ENCODE measurements around the gene CCR1. TPM values are rescaled to one million over a fixed set of nuclear protein-coding genes. Genes with fewer than 3 reads are reported as not detected.

Gene CCR1
- total RNA-seq: 3.2 TPM

GRCh38 chr3:46208167-46208704 is at the start of gene CCR1:
Gene CCR1, minus strand, starts transcription at chr3:46208313. Its CDS starts 4,000 bp downstream, at chr3:46204313.

GRCh38 chr3:46242120-46242519 is 34.0 kb upstream of the CCR1 start, which contains the start of gene CCR3:
Gene CCR3, plus strand, starts transcription at chr3:46242460. Its CDS starts 22,699 bp downstream, at chr3:46265159.

Other genes with a start within 250 kb of the CCR1 start
- gene FYCO1, start 212.5 kb downstream of the CCR1 start, total RNA-seq: 3.2 TPM
- gene XCR1, start 180.8 kb downstream of the CCR1 start, total RNA-seq: not detected
- gene CCR3, start 34.1 kb upstream of the CCR1 start, total RNA-seq: not detected
- 0.23 TPM for gene CCR2, start 145.8 kb upstream of the CCR1 start, total RNA-seq
- gene CCR5, start 162.6 kb upstream of the CCR1 start, total RNA-seq: not detected
- 1.4 TPM for gene CCRL2, start 198.9 kb upstream of the CCR1 start, total RNA-seq